GM19397 (cell line): ENCODE data around the gene FIGLA.
"Not testable (repeated sequence)": the region's sequence is repeated elsewhere in the genome, so short reads cannot be mapped to it uniquely, and the experiment has no call there.

Source experiments
- ATAC-seq: cut with Tn5 transposase; IDR thresholded peaks from one replicate; pipeline ENCODE4 v1.9.1; 2021; ENCODE audit warnings: mild to moderate bottlenecking, moderate library complexity; ENCODE audit not compliant: unreplicated experiment

FIGLA gene

DNA sequence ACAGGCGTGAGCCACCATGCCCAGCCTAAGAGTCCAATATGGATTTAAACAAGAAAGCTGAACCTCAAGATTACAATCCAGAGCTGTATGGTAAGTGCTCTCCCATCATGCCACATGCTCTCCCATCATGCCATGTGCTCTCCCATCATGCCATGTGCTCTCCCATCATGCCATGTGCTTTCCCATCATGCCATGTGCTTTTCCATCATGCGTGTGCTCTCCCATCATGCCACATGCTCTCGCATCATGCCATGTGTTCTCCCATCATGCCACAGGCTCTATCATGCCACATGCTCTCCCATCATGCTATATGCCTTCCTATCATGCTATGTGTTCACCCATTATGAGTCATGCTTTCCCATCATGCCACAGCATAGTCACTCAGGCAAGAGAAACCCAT, 43.2 kb downstream of the FIGLA start:
- ATAC-seq, result no peak

- no peak for ATAC-seq
Observed at GRCh38 chr2:70746094-70746974, 44.1 kb downstream of the FIGLA start.

- no peak for ATAC-seq
Observed at GRCh38 chr2:70745276-70745825, 45.1 kb downstream of the FIGLA start.

DNA sequence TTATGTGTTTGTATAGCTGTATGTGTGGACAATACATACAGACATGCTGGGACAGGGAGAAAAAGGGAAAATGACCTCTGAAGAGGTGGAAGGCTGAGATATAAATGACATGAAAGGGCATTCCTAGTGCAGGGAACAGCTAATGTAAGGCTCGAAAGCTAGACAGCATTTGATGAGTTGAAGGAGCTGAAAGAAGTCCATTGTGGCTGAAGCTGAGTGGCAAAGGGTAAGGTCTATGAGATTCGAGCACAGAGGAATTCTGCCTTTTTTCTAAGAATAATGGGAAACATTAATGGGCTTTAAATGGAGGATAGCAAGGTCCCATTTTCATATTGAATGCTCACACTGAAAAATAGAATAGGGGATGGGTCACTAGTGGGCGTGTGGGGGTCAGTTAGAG, 46.0 kb downstream of the FIGLA start:
- ATAC-seq, result no peak

- no peak for ATAC-seq
Observed at GRCh38 chr2:70743677-70744076, 46.8 kb downstream of the FIGLA start.

GRCh38 chr2:70743068-70743467, 47.4 kb downstream of the FIGLA start:
- no peak for ATAC-seq

DNA sequence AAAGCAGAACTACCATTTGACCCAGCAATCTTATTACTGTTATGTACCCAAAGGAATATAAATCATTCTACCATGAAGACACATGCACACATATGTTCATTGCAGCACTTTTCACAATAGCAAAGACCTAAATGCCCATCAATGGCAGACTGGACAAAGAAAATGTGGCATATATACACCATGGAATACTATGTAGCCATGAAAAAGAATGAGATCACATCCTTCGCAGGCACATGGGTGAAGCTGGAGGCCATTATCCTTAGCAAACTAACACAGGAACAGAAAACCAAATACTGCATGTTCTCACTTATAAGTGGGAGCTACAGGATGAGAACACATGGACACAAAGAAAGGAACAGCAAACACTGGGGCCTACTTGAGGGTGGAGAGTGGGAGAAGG, 51.0 kb downstream of the FIGLA start:
- ATAC-seq, result not testable (repeated sequence)

DNA sequence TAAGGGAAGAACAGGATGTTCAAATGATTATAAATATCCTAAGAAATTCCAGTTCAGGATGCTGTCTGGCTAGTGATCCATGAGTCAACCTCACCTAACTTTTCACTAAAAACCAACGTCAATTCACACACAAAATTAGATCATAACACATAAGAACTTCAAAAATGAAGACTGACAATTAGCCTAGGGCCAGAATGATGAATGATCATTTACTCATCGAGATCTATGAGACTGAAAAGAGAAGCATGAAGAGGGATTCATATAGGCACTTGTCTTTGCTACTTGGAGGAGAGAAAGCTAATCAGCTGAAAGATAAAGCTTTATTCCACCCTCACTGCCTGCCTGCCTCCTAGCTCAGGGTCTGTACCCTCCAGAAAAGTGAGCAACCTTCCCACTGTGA, 52.3 kb downstream of the FIGLA start:
- no peak for ATAC-seq

DNA sequence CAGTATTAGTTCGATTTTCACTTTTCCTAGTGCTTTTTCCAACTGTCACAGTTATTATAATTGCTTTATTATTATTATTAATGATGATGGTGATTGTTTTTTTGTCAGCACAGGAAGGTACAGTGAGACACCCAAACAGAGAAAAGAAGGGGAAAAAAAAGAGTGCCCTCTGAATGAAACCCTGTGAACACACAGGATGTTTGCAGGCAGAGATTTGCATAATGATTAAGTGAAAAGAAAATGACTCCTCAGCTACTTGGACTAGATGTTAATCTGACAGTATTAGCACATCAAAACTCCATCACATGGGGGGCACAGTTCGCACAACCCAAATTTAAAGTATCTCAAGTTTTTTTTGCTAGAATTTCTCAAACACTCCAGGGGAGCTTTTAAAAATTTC, 55.4 kb downstream of the FIGLA start:
- ATAC-seq, result no peak

- no peak for ATAC-seq
Observed at GRCh38 chr2:70733646-70734180, 56.7 kb downstream of the FIGLA start.

- no peak for ATAC-seq
Observed at GRCh38 chr2:70732766-70733645, 57.4 kb downstream of the FIGLA start.

DNA sequence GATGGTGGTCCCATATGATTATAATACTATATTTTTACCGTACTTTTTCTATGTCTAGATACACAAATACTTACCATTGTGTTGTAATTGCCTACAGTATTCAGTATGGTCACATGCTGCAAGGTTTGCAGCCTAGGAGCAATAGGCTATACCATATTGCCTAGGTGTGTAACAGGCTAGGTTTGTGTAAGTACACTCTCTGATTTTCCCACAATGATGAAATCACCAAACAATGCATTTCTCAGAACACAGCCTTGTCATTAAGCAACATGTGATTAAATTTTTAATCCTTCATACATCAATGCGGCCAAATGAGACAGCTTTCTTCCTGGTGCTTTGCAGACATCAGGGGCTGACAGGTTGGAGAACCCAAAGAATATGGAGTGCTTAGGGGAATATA, 59.7 kb downstream of the FIGLA start:
- no peak for ATAC-seq

DNA sequence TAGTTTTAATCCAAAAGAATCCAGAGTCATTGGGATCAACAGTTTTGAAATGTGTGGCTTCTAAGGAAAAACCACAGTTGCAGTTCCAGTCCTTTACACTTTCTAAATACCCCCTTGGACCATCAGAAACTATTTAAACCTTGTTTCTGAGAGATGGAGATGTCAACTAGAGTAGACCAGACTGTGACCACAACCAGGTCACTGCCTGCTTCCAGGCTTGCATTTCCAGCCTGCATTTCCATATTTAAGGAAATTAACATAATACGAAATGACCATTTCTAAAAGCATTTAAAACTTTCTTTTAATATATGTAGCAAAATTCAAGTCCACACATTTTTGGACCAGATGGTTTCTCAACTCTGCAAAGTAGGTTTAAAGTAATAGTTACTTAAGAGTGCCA, 60.8 kb downstream of the FIGLA start:
- no peak for ATAC-seq

DNA sequence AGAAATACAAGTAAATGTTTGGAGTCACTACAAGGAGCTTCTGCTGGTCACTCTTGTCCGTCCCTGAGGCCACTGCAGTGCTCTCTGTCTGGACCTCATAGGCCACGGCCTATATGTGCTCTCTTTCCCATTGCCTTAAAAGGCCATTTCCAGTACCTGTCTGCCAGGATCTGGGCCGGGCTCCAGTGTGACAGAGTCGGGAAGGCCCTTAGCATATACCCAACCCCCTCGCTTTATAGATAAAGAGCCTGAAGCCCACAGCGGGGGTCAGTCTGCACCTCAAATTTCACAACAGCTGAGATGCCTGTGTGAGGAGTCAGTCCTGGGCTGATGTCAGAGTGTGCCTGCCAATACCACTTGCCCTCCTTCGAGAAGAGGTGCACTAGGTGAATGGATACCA, 62.3 kb downstream of the FIGLA start:
- no peak for ATAC-seq
